ENCODE measurements around the gene RNF224. TPM values are rescaled to one million over a fixed set of nuclear protein-coding genes. Genes with fewer than 3 reads are reported as not detected.
A peak's percentile ranks its signal among the peaks of the same experiment; 100 is the strongest.

Gene RNF224
- total and polyA plus RNA-seq, 2 of the 13 experiments (the other 11 are each of a cell fraction or from before 2014, with no cell fraction given) = 0.09 TPM; not detected in 1

DNA sequence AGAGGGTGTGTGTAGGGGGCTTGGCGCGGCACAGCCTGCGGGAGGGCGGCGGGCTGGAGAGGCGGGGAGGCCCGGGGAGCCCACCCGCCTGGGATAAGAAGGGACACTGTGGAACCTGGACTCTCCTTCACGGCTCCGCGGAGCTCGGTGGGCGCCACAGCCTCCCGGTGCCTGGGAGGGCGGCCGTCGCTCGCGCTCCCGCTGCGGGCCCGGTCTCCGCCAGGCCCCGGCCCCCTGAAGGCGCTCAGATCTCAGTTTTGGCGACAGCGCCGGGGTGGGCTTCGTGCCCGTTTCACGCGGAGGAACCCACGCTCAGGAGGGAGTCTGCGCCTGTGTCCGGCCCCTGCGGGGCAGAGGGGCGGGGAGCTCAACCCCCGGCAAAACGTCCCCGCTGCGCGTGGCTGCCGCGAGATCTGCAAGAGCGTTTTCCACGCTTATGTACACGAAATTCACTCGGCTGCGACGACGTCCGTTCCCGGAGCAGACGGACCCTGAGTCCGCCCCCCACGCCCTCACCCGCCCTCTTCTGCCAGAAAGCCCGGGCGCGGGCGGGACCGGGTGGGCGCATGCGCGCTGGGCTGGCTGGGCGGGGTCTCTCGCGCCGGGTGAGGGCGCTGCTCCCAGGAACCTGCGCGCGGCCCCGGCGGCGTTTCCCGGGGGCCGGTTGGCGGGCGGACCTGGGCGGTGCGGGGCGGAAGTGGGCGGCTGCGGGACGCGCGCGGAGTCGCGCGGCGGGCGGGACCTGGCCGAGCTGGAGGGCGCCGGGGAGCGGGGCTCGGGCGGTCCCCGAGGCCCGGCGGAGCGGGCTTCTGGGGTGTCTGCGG, 27.5 kb downstream of the RNF224 start, which contains the start of gene NELFB (continued):
- TF ChIP-seq, protein P1, sequence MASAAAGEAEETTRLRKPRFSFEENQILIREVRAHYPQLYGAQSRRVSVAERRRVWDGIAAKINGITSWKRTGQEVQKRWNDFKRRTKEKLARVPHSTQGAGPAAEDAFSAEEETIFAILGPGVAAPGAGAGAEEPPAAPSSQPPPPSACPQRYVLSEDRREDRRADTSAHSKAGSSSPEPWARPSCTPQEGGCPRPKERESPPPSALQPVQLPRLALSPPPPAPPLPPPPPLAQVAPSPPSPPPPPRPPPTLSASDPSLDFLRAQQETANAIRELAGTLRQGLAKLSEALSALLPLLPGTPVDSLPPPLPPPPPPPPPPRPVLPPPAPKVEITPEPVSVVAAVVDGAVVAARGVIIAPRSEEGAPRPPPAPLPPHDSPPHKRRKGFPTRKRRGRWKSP (CRISPR knock-in tag; IDR thresholded peaks at IDR 0.05) = 0 out of 2 replicates have a peak, but pooled peaks have one; percentile 58
- TF ChIP-seq ZSCAN25 (CRISPR knock-in tag; IDR thresholded peaks at IDR 0.05) (no peak; the same call in 1 of the 2 replicates), ATF7 (IDR thresholded peaks at IDR 0.05) (no peak), ATF7 (CRISPR knock-in tag; IDR thresholded peaks at IDR 0.05) (no peak), ZNF343 (CRISPR knock-in tag; IDR thresholded peaks at IDR 0.05) (no peak), CBX5 (CRISPR knock-in tag; IDR thresholded peaks at IDR 0.05; ENCODE audit: borderline replicate concordance) (no peak), FOXK2 (IDR thresholded peaks at IDR 0.05) (no peak), ZNF460 (CRISPR knock-in tag; IDR thresholded peaks at IDR 0.05; ENCODE audit: borderline replicate concordance) (no peak), MEF2D (CRISPR knock-in tag; IDR thresholded peaks at IDR 0.05) (no peak), HMG20B (CRISPR knock-in tag; conservative IDR thresholded peaks at IDR 0.05) (no peak), SOX5 (CRISPR knock-in tag; IDR thresholded peaks at IDR 0.05; ENCODE audit: borderline replicate concordance) (peak; percentile 21; the same call in 1 of the 2 replicates), CC2D1A (CRISPR knock-in tag; IDR thresholded peaks at IDR 0.05) (no peak), POLR2G (IDR thresholded peaks at IDR 0.05; ENCODE audit: low read depth, low read length) (peak; percentile 88), ZNF138 (CRISPR knock-in tag; IDR thresholded peaks at IDR 0.05; ENCODE audit: low read depth) (no peak), RFXANK (CRISPR knock-in tag; IDR thresholded peaks at IDR 0.05) (no peak), STAG1 (CRISPR knock-in tag; IDR thresholded peaks at IDR 0.05) (no peak), CBX1 (IDR thresholded peaks at IDR 0.05; ENCODE audit: low read depth) (no peak), NFKB2 (CRISPR knock-in tag; IDR thresholded peaks at IDR 0.05; ENCODE audit: borderline replicate concordance) (peak; percentile 39; the same call in 1 of the 2 replicates), ZNF562 (CRISPR knock-in tag; IDR thresholded peaks at IDR 0.05; ENCODE audit: borderline replicate concordance) (no peak), ZBTB3 (CRISPR knock-in tag; IDR thresholded peaks at IDR 0.05; ENCODE audit: borderline replicate concordance, low read depth) (no peak), ZNF672 (CRISPR knock-in tag; IDR thresholded peaks at IDR 0.05) (peak; percentile 74; the same call in 1 of the 2 replicates)
- TF ChIP-seq, protein P2, sequence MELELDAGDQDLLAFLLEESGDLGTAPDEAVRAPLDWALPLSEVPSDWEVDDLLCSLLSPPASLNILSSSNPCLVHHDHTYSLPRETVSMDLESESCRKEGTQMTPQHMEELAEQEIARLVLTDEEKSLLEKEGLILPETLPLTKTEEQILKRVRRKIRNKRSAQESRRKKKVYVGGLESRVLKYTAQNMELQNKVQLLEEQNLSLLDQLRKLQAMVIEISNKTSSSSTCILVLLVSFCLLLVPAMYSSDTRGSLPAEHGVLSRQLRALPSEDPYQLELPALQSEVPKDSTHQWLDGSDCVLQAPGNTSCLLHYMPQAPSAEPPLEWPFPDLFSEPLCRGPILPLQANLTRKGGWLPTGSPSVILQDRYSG (CRISPR knock-in tag; IDR thresholded peaks at IDR 0.05) = no peak
- TF ChIP-seq, protein P3, sequence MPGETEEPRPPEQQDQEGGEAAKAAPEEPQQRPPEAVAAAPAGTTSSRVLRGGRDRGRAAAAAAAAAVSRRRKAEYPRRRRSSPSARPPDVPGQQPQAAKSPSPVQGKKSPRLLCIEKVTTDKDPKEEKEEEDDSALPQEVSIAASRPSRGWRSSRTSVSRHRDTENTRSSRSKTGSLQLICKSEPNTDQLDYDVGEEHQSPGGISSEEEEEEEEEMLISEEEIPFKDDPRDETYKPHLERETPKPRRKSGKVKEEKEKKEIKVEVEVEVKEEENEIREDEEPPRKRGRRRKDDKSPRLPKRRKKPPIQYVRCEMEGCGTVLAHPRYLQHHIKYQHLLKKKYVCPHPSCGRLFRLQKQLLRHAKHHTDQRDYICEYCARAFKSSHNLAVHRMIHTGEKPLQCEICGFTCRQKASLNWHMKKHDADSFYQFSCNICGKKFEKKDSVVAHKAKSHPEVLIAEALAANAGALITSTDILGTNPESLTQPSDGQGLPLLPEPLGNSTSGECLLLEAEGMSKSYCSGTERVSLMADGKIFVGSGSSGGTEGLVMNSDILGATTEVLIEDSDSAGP (CRISPR knock-in tag; IDR thresholded peaks at IDR 0.05; ENCODE audit: borderline replicate concordance) = peak; percentile 15
